HepG2 (cell line): ENCODE results near the gene PPY. TPM values are rescaled to one million over a fixed set of nuclear protein-coding genes. Genes with fewer than 3 reads are reported as not detected.

ENCODE experiments used
- ATF7-NPFF ChIP-seq: sonication (generic); formaldehyde crosslinking; IDR thresholded peaks from 2 replicates; pipeline ENCODE4 v1.8.1; 2023; ENCODE audit warnings: mild to moderate bottlenecking, low read depth, missing genetic modification reagents, moderate library complexity
- BRD4 ChIP-seq: sonication (generic); formaldehyde crosslinking; IDR thresholded peaks from 2 replicates; pipeline ENCODE4 v1.4.0; 2020; ENCODE audit warnings: missing genetic modification reagents
- IKZF4 ChIP-seq: sonication (generic); formaldehyde crosslinking; IDR thresholded peaks from 2 replicates; pipeline ENCODE4 v1.5.1; 2020; ENCODE audit warnings: borderline replicate concordance, mild to moderate bottlenecking, low read depth, missing genetic modification reagents; ENCODE audit errors: not compliant biosample characterization
- KDM5A ChIP-seq: fragments of 200-600 bp; sonication (generic); IDR thresholded peaks from 2 replicates; pipeline ENCODE4 v1.7.0; 2018; ENCODE audit warnings: antibody characterized with exemption, mild to moderate bottlenecking, low read length, borderline replicate concordance
- NR2C2 ChIP-seq: sonication (generic); formaldehyde crosslinking; IDR thresholded peaks from 2 replicates; pipeline ENCODE4 v1.4.0; 2020; ENCODE audit warnings: missing genetic modification reagents, mild to moderate bottlenecking, moderate library complexity, borderline replicate concordance
- PCBP2 ChIP-seq: fragments of 200-400 bp; formaldehyde crosslinking; optimal IDR thresholded peaks from 2 replicates; pipeline ENCODE3; 2018; ENCODE audit warnings: low read length, low read depth; ENCODE audit not compliant: poor library complexity, severe bottlenecking
- PRDM10 ChIP-seq: sonication (generic); formaldehyde crosslinking; IDR thresholded peaks from 2 replicates; pipeline ENCODE4 v1.4.0; 2020; ENCODE audit warnings: low read depth, missing genetic modification reagents
- PTBP1 ChIP-seq: fragments of 200-400 bp; formaldehyde crosslinking; IDR thresholded peaks from 2 replicates; pipeline ENCODE4 v1.6.1; 2018; ENCODE audit warnings: low read length, low read depth; ENCODE audit not compliant: poor library complexity, severe bottlenecking
- RCOR2 ChIP-seq: IDR thresholded peaks from 2 replicates; pipeline ENCODE4 v1.6.1; 2016; ENCODE audit warnings: missing biosample characterization, missing genetic modification reagents
- RXRA ChIP-seq: sonication (generic); formaldehyde crosslinking; IDR thresholded peaks from 2 replicates; pipeline ENCODE4 v1.5.1; 2020; ENCODE audit warnings: missing genetic modification reagents
- STAT6 ChIP-seq: sonication (generic); formaldehyde crosslinking; IDR thresholded peaks from 2 replicates; pipeline ENCODE4 v1.4.0; 2020; ENCODE audit warnings: missing genetic modification reagents, mild to moderate bottlenecking, borderline replicate concordance
- SUZ12 ChIP-seq: fragments of 150-350 bp; IDR thresholded peaks from 2 replicates; pipeline ENCODE4 v1.6.1; 2014; ENCODE audit warnings: low read depth, low read length
- ZBTB2 ChIP-seq: sonication (generic); formaldehyde crosslinking; IDR thresholded peaks from 2 replicates; pipeline ENCODE4 v1.8.0; 2022; ENCODE audit warnings: low read depth, missing genetic modification reagents
- ZMAT5 ChIP-seq: sonication (generic); formaldehyde crosslinking; IDR thresholded peaks from 2 replicates; pipeline ENCODE4 v1.5.0; 2020; ENCODE audit warnings: mild to moderate bottlenecking, low read depth, missing genetic modification reagents, borderline replicate concordance
- polyA plus RNA-seq, 8 experiments: library from polyadenylated mRNA; depleted of rRNA in 3 of 8; stranded (reverse) in 7 of 8; unstranded in 1 of 8; fragments of >200 nt; fragmentation: Illumina TruSeq in 4 of 8; extraction: Trizol in 4 of 8; gene quantifications; 2 replicates each; pipeline versions ENCODE4 v1.2.1 to v1.2.3, GENCODE V29; 2011 to 2016; ENCODE audit warnings: low read depth in 4 of 8, missing spikeins in 1 of 8, mixed read lengths in 1 of 8; ENCODE audit not compliant: insufficient read depth in 1 of 8
- total RNA-seq, 5 experiments: library from RNA; depleted of rRNA; stranded (reverse); fragments of >200 nt; fragmentation: Illumina TruSeq; extraction: Trizol; gene quantifications; 2 replicates each; pipeline ENCODE4 v1.2.3, GENCODE V29; 2016; ENCODE audit warnings: low read depth in 1 of 5
- TF ChIP-seq, protein P1 (sequence below): IDR thresholded peaks from 2 replicates; pipeline ENCODE4 v1.6.1; 2016; ENCODE audit warnings: low read depth, control low read depth
- TF ChIP-seq, protein P2 (sequence below): sonication (generic); formaldehyde crosslinking; IDR thresholded peaks from 2 replicates; pipeline ENCODE4 v1.8.0; 2022; ENCODE audit warnings: mild to moderate bottlenecking, missing genetic modification reagents, moderate library complexity

Gene PPY
- total and polyA plus RNA-seq, 2 of the 13 experiments (the other 11 are each of a cell fraction or from before 2014, with no cell fraction given) = not detected

DNA sequence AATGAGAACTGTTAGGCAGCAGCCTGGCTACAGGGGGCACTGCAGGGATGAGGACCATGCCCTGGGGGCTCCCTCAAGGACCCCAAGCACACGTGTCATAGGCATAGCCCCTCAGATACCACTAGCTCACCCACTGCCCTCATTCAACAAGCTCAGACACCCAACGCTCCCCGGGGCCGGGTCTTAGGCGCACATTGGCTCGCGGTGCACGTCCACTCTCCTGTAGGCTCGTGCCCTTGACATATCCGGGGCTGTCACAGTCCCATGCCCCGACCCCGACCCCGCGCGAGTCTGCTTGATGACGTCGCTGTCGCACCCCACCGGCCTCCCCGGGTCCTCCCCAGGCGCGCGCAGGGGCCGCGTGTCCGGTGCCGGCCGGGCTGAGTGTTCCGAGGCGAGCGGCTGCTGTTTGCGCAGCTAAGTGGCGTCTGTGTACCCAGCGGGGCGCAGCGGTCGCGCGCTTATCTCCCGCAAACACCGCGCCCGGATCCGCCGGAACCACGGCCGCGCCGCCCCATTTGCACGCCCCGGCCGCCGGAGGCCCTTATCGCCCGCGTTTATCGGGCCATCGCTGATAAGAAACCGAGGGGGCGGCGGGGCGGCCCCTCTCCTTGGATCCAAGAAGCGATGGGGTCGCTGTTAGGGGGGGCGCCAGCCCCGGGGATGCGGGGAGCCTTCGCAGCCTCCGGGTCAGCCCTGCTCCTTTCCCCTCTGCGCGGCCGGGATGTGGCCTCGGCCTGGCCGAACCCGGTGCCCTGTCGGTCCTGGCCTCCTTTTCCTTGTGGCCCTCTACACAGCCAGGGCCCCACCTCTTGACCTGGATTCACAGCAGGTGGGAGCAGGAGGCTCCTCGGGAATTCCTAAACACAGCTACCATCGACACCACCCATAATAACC is 41.5 kb upstream of the PPY start (continued):
- TF ChIP-seq, protein P1, sequence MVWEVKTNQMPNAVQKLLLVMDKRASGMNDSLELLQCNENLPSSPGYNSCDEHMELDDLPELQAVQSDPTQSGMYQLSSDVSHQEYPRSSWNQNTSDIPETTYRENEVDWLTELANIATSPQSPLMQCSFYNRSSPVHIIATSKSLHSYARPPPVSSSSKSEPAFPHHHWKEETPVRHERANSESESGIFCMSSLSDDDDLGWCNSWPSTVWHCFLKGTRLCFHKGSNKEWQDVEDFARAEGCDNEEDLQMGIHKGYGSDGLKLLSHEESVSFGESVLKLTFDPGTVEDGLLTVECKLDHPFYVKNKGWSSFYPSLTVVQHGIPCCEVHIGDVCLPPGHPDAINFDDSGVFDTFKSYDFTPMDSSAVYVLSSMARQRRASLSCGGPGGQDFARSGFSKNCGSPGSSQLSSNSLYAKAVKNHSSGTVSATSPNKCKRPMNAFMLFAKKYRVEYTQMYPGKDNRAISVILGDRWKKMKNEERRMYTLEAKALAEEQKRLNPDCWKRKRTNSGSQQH (CRISPR knock-in tag) = no peak
- TF ChIP-seq ZBTB2 (CRISPR knock-in tag) (peak; percentile 96), ATF7-NPFF (CRISPR knock-in tag) (peak; percentile 97), ZMAT5 (CRISPR knock-in tag) (0 out of 2 replicates have a peak, but pooled peaks have one; percentile 64), KDM5A (no peak), PRDM10 (CRISPR knock-in tag) (no peak), BRD4 (no peak; the same call in 1 of the 2 replicates), IKZF4 (CRISPR knock-in tag) (peak; percentile 40), PTBP1 (peak; percentile 94), STAT6 (no peak; the same call in 1 of the 2 replicates), RCOR2 (peak; percentile 55; the same call in 1 of the 2 replicates), NR2C2 (CRISPR knock-in tag) (peak; percentile 80), SUZ12 (no peak), RXRA (CRISPR knock-in tag) (peak; percentile 95), PCBP2 (no peak)
- TF ChIP-seq, protein P2, sequence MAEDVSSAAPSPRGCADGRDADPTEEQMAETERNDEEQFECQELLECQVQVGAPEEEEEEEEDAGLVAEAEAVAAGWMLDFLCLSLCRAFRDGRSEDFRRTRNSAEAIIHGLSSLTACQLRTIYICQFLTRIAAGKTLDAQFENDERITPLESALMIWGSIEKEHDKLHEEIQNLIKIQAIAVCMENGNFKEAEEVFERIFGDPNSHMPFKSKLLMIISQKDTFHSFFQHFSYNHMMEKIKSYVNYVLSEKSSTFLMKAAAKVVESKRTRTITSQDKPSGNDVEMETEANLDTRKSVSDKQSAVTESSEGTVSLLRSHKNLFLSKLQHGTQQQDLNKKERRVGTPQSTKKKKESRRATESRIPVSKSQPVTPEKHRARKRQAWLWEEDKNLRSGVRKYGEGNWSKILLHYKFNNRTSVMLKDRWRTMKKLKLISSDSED (CRISPR knock-in tag) = no peak
